KBM-7 (cell line): ENCODE results near the gene KRT3.
"Not testable (repeated sequence)": the region's sequence is repeated elsewhere in the genome, so short reads cannot be mapped to it uniquely, and the experiment has no call there.

Experiments used
- DNase-seq: peaks from one replicate; pipeline ENCODE4 v3.0.0-alpha.2; 2015
- in situ Hi-C: fragments of 300-500 bp; cut with MboI; formaldehyde crosslinking; loops from 2 replicates; pipeline ENCODE4 v1.14.3; 2020; ENCODE audit warnings: low sequenced_read_pairs, low pct_unique_long_range_greater_than_20kb, mixed read lengths

KRT3 gene

DNA sequence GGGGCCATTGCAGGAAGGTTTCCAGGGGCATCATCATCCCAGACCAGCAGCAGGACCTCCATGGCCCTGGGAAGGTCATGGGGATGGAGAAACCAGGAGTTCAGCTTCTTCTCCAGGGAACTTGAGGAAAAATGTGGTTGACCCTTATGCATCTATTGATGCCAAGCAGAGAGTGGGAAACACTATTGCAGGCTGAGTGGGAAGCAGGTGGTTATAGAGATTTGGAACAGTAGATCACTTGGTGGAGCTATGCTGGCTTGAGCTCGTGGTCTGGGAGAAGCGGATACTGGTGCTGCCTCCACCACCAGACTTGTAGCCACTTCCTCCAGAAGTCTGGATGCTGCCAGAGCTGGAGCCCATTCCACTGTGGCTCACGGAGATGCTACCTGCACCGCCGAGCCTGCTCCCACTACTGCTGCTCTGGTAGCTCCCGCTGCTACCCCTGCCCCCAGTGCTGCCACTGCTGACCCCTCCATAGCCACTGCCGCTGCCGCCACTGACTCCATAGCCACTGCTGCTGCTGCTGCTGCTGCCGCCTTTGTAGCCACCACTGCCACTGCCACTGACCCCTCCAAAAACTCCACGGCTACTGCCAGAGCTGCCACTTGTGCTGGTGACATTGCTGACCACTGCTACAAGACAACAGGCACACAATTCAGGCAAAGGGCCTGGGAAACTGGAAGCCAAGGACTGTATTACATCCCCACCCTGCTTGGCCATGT lies 27.3 kb downstream of the KRT3 start:
- in situ Hi-C loops: no loop called here
- DNase-seq: no peak

DNA sequence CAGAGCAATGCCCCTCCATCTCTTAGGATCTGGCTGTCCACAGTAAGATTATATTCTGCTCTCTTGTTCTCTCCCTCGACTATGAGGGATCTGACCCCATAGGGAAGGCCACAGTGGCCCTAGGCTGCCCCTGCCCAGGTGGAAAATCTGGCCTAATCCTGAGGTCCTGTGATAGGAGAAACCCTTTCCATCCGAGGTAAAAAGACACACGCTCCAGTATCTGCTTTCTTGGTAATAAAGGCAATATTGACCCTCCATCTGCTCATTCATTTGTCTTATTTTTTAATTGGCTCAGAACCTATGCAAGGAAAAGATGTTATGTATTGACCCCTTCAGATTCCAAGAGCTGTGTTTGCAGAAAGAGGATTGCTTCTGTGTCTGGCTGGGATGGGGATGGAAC lies 28.5 kb downstream of the KRT3 start:
- DNase-seq: no peak
- in situ Hi-C loops: no loop called here

DNA sequence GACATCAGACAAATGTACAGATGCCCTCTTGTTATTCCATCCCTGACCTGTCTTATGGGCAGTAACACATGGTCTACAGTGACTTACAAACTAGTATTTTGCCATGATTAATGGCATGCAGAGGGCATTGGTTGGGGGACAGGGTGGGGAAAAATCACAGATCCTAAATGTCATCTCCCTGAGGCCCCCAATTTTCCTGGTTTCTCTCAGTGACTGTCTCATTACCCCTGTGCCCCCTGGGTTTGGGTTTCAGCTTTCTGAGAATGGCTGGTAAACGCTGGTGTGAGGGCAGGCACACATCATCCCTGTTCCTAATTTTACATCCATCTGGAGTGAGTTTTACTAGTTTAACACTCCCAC lies 28.9 kb downstream of the KRT3 start:
- in situ Hi-C loops: no loop called here

DNA sequence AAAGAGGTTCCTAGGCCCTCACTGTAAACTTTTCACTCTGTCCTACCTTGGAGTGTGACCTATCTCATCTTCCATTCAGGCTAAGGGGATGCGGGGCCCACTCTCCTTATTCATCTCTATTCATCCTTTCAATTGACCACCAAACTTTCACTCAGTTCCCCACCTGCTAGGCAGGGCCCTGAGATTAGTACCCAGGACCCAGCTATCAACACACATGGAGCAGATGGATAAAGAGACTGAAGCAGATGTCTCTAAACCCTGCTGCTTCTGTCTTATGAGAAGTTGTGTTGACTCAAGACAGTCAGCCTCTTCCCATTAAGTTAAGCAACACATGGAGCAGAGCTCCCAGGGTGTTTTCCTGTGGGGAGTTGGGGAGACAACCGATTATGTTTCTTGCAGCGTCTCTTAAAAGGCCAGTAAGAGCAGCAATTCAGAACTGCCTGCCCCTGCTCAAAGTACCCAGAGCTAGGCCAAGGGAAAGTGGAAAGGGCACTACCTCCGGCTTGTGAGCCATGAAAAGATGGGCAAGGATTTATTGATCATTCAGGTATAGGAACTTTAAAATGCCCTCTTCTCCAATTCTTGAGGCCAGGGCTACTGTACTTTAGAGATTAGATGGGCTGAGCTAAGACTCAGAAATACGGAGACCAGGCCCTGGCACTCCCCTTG lies 29.4 kb downstream of the KRT3 start:
- in situ Hi-C loops: no loop called here

More for the DNA sequence above, 28.9 kb downstream of the KRT3 start:
- DNase-seq: no peak

DNA sequence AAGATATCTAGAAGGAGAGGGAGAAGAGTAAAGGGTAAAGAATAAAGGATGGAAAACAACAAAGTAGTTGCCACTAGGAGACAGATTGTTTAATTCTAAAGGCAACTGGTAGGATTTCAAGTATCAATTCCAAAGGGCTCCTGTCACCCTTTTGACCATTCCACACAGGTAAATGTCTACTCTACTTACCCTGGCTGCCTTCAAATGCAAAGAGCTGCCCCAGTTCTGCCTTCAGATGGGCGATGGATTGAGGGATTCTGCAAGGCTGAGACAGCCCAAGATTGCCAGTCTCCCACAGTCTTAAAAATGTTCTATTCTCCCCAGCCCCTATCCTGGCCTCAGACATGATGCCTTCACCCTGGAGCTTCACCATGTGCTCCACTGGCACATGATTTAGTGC lies 30.2 kb downstream of the KRT3 start:
- in situ Hi-C loops: no loop called here
- DNase-seq: no peak

More for the DNA sequence above, 29.4 kb downstream of the KRT3 start:
- no peak for DNase-seq

DNA sequence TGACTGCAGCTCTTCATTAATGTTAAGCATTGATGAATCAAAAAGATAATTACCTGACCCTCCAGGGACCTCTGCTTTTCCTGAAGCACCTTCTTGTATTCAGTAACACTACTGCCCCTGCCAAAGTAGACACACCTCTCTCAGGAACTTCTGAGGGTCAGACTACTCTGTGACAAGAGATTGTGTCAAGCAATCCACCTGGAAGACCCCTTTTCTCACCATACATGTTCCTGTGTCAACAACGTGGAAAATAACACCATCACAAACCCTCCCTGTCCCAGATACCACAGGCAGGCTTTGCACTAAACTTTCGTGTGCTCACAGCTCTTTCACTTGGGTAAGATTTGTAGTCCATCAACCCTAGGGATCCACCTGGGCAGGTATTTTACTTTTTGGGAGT lies 31.9 kb downstream of the KRT3 start:
- in situ Hi-C loops: no loop called here
- DNase-seq: no peak

DNA sequence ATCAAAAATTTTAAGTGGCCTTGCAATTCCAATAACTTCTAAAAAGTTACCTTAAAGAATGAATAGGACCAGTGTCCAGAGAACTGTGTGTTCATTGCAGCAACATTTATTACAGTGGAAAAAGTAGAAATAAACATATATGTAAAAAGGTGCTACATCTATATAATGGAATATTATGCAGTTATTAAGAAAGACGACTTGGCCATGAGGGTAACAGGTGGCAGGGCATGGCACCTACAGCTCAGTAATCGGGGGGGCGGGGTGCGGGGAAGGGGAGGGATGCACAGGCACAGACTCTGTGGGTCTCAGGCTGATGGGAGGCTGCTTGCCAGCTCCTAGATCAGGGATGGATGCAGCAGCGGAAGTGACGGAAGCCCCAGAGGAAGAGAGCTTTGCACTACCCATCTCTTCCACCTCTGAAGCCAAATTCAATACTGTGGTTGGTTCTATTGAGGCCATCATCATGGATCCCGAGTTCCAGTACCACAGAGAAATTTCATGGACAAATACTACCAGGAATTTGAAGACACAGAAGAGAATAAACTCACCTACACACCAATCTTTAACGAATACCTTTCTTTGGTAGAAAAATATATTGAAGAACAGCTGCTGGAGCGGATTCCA lies 32.8 kb downstream of the KRT3 start:
- DNase-seq: no peak
- in situ Hi-C loops: no loop called here

DNA sequence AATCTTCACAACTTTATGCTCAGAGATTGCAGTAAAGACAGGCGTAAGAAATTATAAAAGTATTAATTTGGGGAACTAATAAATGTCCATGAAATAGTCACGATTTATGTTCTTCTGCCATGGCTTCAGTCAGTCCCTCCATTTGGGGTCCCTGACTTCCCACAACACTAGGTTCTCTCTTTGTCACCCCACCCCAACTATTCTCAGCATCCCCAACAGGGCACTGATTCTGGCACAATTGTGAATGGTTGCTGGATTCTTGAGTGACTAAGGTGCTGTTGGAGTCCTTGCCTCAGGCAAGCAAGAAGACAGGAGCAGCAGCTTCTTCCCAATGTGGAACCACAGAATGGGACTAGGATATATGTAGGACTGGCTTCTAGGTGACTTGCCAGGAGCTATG lies 34.1 kb downstream of the KRT3 start:
- in situ Hi-C loops: no loop called here
- no peak for DNase-seq

DNA sequence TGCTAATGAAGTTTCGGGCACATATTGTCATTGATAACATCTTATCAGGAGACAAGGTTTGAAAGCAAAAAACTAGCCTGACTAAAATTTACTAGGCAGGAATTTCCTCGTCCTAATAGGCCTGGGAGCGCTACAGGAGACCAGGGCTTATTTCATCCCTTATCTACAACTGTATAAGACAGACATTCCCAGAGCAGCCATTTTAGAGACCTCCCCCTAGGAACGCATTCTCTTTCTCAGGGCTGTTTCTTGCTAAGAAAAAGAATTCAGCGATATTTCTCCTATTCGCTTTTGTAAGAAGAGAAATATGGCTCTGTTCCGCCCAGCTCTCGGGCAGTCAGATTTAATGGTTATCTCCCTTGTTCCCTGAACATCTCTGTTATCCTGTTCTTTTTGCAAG lies 34.7 kb downstream of the KRT3 start:
- in situ Hi-C loops, DNase-seq: not testable (repeated sequence)

DNA sequence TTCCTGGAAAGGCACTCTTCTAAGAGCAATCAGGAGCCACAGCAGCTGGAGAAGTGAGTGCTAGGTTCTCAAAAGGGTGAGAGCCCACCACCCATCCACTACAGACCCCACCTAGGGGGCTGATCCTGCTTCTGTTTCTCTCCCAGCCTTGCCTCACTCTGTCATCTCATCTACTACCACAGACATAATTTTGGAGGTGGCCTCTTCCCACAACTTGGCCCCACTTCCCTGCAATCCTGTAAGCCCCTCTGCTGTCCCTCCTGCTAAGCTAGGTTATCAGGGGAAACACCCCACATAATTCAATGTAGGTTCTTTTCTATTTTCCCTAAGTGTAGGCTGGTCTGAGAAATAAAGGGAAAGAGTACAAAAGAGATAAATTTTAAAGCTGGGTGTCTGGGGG lies 35.3 kb downstream of the KRT3 start:
- no peak for DNase-seq
- in situ Hi-C loops: no loop called here

DNA sequence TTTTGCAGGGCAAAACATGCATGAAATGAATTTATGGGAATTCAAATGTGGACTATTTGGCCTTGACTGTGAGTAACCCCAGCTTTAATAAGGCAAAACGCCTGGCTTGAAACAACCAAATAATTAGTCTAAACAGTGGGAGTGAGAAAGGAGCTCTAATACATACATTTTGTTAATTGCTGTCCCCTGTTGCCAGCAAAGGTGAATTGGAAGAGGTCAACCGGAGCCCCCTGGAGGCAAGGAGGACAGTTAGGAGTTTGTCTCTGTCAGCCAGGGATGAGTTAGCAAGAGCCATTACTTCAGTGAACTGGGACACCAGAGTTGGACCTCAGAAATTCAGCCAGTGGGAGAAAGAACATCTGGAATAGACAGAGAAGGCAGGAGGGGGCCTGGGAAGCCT lies 36.2 kb downstream of the KRT3 start:
- DNase-seq: no peak
- in situ Hi-C loops: no loop called here

DNA sequence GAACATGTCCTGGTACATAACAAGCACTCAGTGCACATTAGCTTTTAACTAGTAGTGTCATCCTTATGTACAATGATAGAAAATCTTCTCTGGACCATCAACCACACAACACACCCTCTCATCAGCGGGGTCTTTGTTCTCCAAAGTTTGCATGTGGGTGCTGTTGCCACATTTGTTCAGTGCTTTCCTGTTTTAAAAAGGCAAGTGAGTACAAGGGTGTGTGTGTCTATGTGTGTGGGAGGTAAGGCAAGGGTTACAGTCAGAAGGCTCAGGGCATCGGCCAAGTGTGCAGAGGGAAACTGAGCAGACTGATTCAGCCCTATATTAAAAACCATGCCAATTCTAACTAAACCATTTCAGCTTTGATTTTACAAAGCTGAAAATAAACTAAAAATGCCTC lies 36.7 kb downstream of the KRT3 start:
- no peak for DNase-seq
- in situ Hi-C loops: no loop called here

DNA sequence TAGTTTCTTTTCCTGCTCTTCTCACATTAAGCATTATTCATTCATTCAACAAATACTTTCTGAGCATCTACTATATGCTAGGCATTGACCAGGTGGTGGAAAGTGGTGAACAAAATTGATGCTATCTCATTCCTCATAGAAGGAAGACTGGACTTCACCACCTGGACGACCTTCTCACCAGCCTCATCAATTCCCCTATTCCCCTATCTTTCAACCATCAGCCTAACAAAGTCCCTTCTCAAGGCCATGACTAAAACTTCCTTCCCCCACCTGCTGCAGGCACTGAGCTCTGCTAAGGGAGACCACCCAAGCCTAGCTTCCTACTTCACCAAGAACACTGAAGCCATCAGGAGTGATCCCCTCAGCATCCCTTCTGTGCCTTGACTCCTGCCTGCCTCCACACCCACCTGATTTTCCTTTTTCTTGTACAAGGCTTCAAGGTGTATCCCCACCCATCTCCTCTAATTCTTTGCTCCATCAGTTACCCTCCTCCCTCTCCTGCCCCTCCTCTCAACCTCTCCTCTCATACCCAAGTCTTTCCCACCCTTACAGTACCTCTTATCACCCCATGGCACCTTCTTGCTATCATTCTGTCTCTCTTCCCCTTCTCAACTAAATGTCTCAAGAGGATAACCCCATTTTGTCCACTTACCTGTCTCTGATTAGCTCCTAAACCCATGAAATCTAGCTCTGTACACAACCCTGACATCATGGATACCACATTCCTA lies 38.3 kb downstream of the KRT3 start:
- in situ Hi-C loops: no loop called here
- DNase-seq: no peak

DNA sequence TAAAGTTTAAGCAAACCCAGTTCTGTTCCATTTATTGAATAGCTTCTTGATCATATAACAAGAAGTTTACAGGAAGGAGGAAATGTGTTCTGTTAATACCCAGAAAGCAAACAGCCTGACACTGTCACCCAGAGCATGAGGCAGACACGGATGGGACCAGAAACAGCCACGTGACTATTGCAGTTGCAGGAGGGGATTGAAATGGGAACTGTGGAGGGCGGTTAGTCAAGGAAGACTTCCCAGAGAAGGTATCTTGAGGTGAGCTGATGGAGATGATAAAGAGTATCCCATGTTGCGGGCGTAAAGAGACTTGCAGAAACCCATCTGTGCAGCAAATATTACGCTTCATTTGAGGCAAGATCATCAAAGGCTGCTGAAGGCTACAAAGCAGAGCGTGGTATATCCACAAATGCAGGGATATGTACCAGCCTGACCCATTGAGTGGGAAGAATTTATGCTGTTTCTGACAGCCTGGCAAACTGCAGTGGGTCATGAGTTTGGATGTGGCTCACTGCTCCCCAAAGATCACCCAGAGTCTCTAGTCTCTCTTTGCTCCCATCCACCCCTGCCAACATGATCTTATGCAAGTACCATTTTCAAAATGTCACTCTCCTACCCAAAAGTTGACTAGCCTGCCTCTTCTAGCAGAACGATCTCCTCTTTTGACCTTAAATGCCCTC lies 39.5 kb downstream of the KRT3 start:
- in situ Hi-C loops: no loop called here
- no peak for DNase-seq

DNA sequence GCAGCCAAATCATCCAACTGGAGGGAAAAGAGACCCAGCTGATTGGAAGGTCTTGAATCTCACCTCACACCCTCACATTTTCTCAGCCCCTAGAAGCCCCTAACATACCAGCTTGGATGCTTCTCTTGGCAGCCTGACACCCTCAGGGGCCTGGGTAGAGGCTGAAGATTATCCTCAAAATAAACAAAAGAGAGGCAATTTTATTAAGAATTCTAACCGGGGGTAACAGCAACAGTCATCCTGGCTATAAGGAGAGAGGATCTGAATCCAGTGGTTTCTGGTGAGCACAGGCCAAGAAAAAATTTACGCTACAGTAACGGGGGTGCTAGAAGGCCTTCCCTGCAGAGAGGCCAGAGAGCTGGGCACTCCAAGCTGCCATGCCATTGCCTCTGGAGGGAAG lies 40.4 kb downstream of the KRT3 start:
- no peak for DNase-seq
- in situ Hi-C loops: no loop called here

DNA sequence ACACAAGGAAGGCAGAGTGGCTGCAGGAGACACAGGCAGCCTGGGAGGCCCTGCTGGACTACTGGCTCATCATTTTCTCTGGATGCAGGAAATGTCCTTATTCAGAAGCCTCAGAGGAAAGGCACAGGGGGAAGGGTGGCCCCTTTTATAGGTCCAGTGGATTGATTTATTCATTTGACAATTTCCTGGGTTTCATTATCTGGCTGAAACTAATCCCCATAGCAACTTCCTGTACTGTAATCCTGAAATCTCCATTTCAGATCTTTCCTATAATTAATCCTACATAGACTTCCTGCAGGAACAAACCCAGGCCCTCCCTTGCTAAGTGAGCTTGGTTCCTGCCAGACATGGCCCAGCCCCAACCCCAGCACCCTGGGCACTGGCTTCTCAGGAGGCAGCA lies 41.8 kb downstream of the KRT3 start:
- no peak for DNase-seq
- in situ Hi-C loops: no loop called here

DNA sequence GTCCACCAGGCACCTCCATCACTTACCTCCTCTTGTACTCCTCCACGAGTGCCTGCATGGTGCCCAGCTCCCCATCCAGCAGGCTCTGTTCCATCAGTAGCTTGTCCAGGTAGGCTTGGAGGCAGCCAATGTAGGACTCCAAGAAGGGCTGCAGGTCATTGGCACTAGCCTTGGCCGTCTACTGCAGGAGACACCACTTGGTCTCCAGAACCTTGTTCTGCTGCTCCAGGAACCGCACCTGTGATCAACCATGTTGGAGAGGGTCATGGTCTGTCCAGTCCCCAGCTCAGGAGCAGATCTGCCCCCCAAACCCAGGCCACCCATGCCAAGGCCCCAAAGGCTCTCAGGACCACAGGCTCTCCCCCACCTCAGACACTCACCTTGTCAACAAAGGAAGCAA lies 42.6 kb downstream of the KRT3 start:
- no peak for DNase-seq
- in situ Hi-C loops: no loop called here

DNA sequence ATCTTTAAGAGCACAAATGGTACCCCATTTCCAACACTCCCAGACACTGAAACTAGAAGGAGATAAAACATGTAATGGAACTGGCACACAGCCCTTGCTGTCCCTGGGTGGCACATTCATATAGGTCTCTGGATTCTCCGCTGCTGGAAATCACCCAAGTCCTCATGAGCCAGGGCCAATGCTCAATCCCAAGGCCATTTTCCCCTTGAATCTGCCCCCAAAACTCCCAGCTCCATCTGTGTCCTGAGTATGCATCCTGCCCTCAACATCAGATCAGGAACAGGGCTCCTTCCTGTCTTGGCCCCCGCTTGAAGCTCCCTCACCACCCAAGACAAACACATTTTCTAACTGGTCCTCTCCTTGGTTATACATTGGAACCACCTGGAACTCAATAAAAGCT lies 43.4 kb downstream of the KRT3 start:
- in situ Hi-C loops: no loop called here
- DNase-seq: no peak

DNA sequence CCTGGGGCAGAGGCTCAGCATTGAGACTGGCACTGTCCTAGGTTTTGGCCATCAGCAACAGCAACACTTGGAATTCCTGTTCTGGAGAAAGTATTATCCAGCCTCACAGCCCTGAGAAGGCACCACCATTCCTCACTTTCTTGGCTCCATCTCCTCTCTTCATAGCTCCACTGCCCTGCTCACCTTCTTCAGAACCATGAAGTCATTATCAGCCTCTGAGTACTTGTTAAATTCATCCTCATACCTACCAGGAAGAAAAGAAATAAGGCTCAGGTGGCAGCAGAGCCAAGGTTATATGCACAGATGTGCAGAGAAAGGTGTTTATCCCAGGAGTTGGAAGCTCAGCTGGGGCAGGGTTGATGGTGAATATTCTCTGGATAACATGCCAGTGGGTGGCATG lies 44.1 kb downstream of the KRT3 start:
- in situ Hi-C loops: no loop called here

DNA sequence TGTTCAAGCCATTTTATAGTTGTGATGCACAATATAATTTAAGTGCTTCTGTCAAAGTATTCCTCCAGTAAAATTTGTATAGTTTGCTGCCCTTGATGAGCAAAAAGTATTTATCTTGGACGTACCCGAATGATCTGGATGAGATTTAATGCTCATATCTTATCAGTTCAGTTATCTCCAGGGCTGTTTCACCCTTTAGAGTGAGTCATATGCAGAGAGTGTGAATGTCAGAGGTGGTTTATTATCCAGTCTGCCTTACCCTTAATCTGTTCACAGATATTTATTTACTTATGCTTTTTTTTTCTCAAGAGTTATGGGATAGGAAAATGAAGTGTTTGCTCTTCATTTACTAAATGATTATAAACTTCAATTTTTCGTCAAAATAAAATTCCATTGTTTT lies 45.4 kb downstream of the KRT3 start:
- in situ Hi-C loops, DNase-seq: not testable (repeated sequence)

More for the DNA sequence above, 44.1 kb downstream of the KRT3 start:
- no peak for DNase-seq
